HG02973 (cell line): Measurements from ENCODE around the gene APOBEC4.
A peak's percentile ranks its signal among the peaks of the same experiment; 100 is the strongest.
"Not testable (repeated sequence)": the region's sequence is repeated elsewhere in the genome, so short reads cannot be mapped to it uniquely, and the experiment has no call there.

ENCODE experiments used
- ATAC-seq: cut with Tn5 transposase; IDR thresholded peaks from one replicate; pipeline ENCODE4 v1.9.1; 2021; ENCODE audit warnings: moderate library complexity; ENCODE audit not compliant: unreplicated experiment

Gene APOBEC4

GRCh38 chr1:183652547-183653461, at the start of gene APOBEC4:
Gene APOBEC4, minus strand, starts transcription at chr1:183653316. Its CDS starts 4,535 bp downstream, at chr1:183648781.
- ATAC-seq, result no peak

GRCh38 chr1:183702813-183703198, 49.7 kb upstream of the APOBEC4 start:
- ATAC-seq, result no peak

GRCh38 chr1:183702087-183702812, 49.1 kb upstream of the APOBEC4 start:
- no peak for ATAC-seq

- ATAC-seq, result no peak
These were observed 46.6 kb upstream of the APOBEC4 start for GRCh38 chr1:183699616-183700160.

GRCh38 chr1:183697814-183698590, 44.9 kb upstream of the APOBEC4 start:
- ATAC-seq, result no peak

GRCh38 chr1:183696981-183697380, 43.9 kb upstream of the APOBEC4 start:
- ATAC-seq, result no peak

- no peak for ATAC-seq
These were observed 41.6 kb upstream of the APOBEC4 start for GRCh38 chr1:183694755-183695154.

- no peak for ATAC-seq
These were observed 41.0 kb upstream of the APOBEC4 start for GRCh38 chr1:183694066-183694465.

GRCh38 chr1:183693521-183693920, 40.4 kb upstream of the APOBEC4 start:
- no peak for ATAC-seq

GRCh38 chr1:183689762-183690204, 36.7 kb upstream of the APOBEC4 start:
- ATAC-seq, result peak; percentile 93

- ATAC-seq, result no peak
These were observed 35.4 kb upstream of the APOBEC4 start for GRCh38 chr1:183688341-183689060.

- ATAC-seq, result no peak
These were observed 34.6 kb upstream of the APOBEC4 start for GRCh38 chr1:183687546-183688304.

GRCh38 chr1:183686229-183686628, 33.1 kb upstream of the APOBEC4 start:
- no peak for ATAC-seq

GRCh38 chr1:183685112-183685713, 32.1 kb upstream of the APOBEC4 start:
- ATAC-seq, result no peak

- ATAC-seq, result not testable (repeated sequence)
These were observed 26.2 kb upstream of the APOBEC4 start for GRCh38 chr1:183679363-183679762.

GRCh38 chr1:183678819-183679218, 25.7 kb upstream of the APOBEC4 start:
- no peak for ATAC-seq

- no peak for ATAC-seq
These were observed 23.6 kb upstream of the APOBEC4 start for GRCh38 chr1:183676586-183677189.

GRCh38 chr1:183675883-183676585, 22.9 kb upstream of the APOBEC4 start:
- no peak for ATAC-seq
